Muscle of leg (tissue), 11 donors: Measurements from ENCODE around the gene PRKCI. TPM values are rescaled to one million over a fixed set of nuclear protein-coding genes. Genes with fewer than 3 reads are reported as not detected.
"Not testable (repeated sequence)": the region's sequence is repeated elsewhere in the genome, so short reads cannot be mapped to it uniquely, and the experiment has no call there.

ENCODE experiments used
- DNase-seq: peaks from one replicate; pipeline ENCODE4 v3.0.0; 2013
- H3K27ac ChIP-seq: one replicate; pipeline ENCODE4 v1.5.1; 2013; ENCODE audit warnings: mild to moderate bottlenecking, low read length, control low read depth
- H3K27me3 ChIP-seq: one replicate; pipeline ENCODE4 v1.6.1; 2013; ENCODE audit warnings: low read length; ENCODE audit not compliant: control insufficient read depth, insufficient read depth
- H3K36me3 ChIP-seq: one replicate; pipeline ENCODE4 v1.6.1; 2013; ENCODE audit warnings: low read length; ENCODE audit not compliant: control insufficient read depth, insufficient read depth
- H3K4me1 ChIP-seq: one replicate; pipeline ENCODE4 v1.6.1; 2013; ENCODE audit warnings: low read length; ENCODE audit not compliant: control insufficient read depth, insufficient read depth
- H3K4me3 ChIP-seq: one replicate; pipeline ENCODE4 v1.5.1; 2013; ENCODE audit warnings: low read length, control low read depth
- H3K9me3 ChIP-seq: replicated peaks from 2 replicates; pipeline ENCODE4 v1.6.1; 2013; ENCODE audit warnings: low read depth, low read length; ENCODE audit not compliant: control insufficient read depth
- WGBS: methylation state at CpG from one replicate; pipeline ENCODE4 v1.1.5; 2013; ENCODE audit warnings: missing lambda C conversion rate; ENCODE audit not compliant: insufficient coverage; 5-methylcytosine and 5-hydroxymethylcytosine counted together
- polyA plus RNA-seq, 8 donors: library from polyadenylated mRNA; unstranded; fragments of 120-200 nt; gene quantifications; one replicate each; pipeline versions ENCODE4 v1.2.1 to v1.2.3, GENCODE V29; 2013; ENCODE audit warnings: inconsistent platforms in 1 of 8, low replicate concordance in 1 of 8; ENCODE audit not compliant: insufficient read length in 8 of 8, insufficient read depth in 1 of 8
- total RNA-seq: library from RNA; stranded (reverse); fragments of 120-200 nt; gene quantifications from one replicate; pipeline ENCODE4 v1.2.4, GENCODE V29; 2013

The PRKCI gene
- total and polyA plus RNA-seq, 9 donors: 14.1 to 24.7 (median 17.9) TPM

DNA sequence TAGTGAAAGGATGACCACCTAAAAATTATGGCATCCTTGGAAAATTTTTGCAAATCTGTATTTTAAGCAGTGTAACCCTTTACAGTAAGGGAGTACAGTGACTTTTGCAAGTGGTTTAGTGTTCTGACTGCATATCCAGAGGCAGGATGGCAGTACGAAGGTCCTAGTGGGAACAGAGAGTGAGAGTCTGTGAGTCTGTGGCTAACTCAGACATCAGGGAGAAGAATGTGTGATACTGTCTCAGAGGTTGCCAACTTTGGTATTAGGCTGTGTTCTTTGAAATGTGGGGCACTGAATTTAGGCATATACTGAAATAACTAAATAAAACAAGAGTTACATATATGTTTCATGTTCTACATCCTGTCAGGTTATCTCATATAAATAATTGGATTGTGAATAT, 25.7 kb downstream of the PRKCI start:
- no peaks in the 10 kb centered on the region for H3K9me3 ChIP-seq
- no peaks in the 10 kb centered on the region for H3K4me1 ChIP-seq
- DNase-seq: no peak
- WGBS: 86% methylated on average over 1 of the region's 1 CpG
- H3K36me3 ChIP-seq: no peaks in the 10 kb centered on the region
- H3K4me3 ChIP-seq: no peak overlapping the region
- H3K27ac ChIP-seq: no peak overlapping the region
- H3K27me3 ChIP-seq: no peaks in the 10 kb centered on the region

DNA sequence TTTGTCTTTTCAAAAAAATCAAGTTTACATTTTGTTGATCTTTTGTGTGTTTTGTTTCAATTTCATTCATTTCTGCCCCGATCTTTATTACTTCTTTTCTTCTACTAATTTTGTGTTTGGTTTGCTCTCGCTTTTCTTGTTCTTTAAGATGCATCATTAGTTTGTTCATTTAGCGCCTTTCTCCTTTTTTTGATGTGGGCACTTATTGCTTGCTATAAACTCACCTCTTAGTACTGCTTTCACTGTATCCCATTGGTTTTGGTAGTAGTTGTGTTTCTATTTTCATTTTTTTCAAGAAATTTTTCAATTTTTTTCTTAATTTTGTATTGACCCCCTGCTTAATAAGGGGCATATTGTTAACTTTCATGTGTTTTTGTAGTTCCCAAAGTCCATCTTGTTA, 34.4 kb downstream of the PRKCI start:
- Histone ChIP-seq H3K36me3 (peaks cover 15% of the 10 kb centered on the region), H3K27me3 (no peaks in the 10 kb centered on the region), H3K27ac (no peak overlapping the region), H3K4me1 (no peaks in the 10 kb centered on the region), H3K9me3 (peaks cover 2% of the 10 kb centered on the region), H3K4me3 (no peak overlapping the region)
- no CpG with 5 or more reads among the region's 3 CpGs for WGBS
- no peak for DNase-seq

DNA sequence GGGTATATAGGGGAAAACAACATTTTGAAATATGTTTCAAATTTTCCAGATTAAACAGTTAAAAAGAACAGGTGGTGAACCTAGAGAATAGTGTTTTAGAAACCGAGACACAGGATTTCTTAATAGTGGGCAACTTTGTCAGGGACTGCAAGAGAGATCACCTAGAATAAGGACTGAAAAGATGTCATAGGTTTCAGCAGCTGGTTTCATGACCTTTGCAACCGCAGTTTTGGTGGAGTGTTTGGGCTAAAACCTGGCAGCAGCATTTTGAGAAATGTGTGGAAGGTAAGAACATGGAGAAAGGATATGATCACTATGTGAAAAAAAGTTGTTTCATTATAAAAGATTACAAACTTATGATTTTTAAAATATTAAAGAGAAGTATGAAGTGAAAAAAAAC, 34.9 kb downstream of the PRKCI start:
- Histone ChIP-seq H3K27me3 (no peaks in the 10 kb centered on the region), H3K9me3 (peaks cover 2% of the 10 kb centered on the region), H3K4me3 (no peak overlapping the region), H3K27ac (no peak overlapping the region), H3K36me3 (peaks cover 15% of the 10 kb centered on the region), H3K4me1 (no peaks in the 10 kb centered on the region)
- DNase-seq: no peak
- 80% methylated on average over 1 of the region's 2 CpGs for WGBS

DNA sequence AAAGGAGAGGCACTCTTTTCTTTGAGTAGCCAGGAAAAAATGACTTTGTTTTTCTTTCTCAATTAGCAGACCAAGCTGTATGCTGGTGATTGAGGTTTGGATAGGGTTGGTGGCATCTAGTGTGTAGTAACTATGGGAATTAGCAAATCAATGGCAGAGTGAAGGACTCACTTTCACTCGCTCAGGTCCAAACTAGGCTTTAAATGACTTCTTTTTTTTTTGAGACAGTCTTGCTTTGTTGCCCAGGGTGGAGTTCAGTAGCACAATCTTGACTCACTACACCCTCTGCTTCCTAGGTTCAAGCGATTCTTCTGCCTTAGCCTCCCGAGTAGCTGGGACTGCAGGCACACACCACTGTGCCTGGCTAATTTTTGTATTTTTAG, 35.9 kb downstream of the PRKCI start:
- H3K27me3 ChIP-seq: no peaks in the 10 kb centered on the region
- no peak overlapping the region for H3K27ac ChIP-seq
- WGBS: 71% methylated on average over 1 of the region's 3 CpGs
- H3K9me3 ChIP-seq: peaks cover 2% of the 10 kb centered on the region
- H3K4me3 ChIP-seq: no peak overlapping the region
- DNase-seq: no peak
- H3K36me3 ChIP-seq: peaks cover 18% of the 10 kb centered on the region
- H3K4me1 ChIP-seq: no peaks in the 10 kb centered on the region

DNA sequence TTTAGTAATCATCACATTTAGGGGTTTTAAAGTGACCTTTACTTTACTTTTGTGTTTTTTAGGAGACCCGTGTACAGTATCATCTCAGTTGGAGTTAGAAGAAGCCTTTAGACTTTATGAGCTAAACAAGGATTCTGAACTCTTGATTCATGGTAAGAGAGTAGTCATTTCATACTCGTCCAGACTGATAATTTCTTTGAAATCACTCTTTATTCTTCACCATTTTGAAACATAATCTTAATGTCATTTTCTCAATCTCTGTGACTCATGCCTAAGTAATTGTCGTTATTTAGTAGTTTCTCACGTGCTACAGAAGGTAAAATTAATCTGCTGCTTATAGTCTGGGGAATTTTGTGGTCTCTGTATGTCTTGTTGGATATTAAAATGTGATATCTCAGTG, 37.7 kb downstream of the PRKCI start:
- Histone ChIP-seq H3K4me1 (no peaks in the 10 kb centered on the region), H3K36me3 (peaks cover 27% of the 10 kb centered on the region), H3K27ac (no peak overlapping the region), H3K9me3 (peaks cover 2% of the 10 kb centered on the region), H3K27me3 (no peaks in the 10 kb centered on the region), H3K4me3 (no peak overlapping the region)
- no CpG with 5 or more reads among the region's 4 CpGs for WGBS
- no peak for DNase-seq

DNA sequence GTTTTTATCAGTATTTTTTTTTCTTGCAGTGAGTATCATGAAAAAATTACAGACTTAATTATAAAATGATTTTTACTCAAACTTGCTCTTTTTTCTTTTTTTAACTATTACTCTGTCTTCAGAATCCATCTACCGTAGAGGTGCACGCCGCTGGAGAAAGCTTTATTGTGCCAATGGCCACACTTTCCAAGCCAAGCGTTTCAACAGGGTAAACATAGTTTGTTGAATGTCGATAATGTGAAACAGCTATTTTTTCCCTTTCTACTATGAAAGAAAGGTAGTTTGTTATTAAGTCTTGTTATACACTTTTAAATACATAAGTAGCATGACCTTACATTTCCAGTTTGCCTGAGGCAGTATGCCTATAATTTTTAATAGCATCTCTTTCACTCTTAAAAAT, 45.6 kb downstream of the PRKCI start:
- DNase-seq: no peak
- WGBS: no CpG with 5 or more reads among the region's 5 CpGs
- H3K36me3 ChIP-seq: peaks cover 27% of the 10 kb centered on the region

DNA sequence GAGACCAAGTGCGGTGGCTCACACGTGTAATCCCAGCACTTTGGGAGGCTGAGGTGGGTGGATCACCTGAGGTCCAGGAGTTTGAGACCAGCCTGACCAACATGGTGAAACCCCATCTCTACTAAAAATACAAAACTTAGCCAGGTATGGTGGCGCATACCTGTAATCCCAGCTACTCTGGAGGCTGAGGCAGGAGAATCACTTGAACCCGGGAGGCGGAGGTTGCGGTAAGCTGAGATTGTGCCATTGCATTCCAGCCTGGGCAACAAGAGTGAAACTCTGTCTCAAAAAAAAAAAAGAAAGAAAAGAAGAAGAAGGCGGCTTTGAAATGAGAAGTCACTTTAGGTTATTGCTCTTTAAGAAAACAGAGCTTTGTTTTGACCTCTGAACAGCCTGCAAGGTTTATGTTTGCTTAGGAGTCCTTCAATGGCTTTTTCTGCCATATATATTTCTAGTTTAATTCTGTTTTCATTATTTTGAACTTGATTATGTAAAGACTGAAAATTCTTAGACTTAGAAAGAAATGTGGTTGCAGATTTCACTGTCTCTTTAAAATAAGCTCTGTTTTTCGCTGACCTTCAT, 47.5 kb downstream of the PRKCI start:
- not testable (repeated sequence) for DNase-seq, H3K27me3 ChIP-seq, H3K9me3 ChIP-seq, H3K4me1 ChIP-seq, H3K27ac ChIP-seq, H3K4me3 ChIP-seq
- peaks cover 29% of the 10 kb centered on the region for H3K36me3 ChIP-seq
- 96% methylated on average over 5 of the region's 8 CpGs for WGBS

More for the DNA sequence above, 45.6 kb downstream of the PRKCI start:
- H3K4me1 ChIP-seq: no peaks in the 10 kb centered on the region
- no peak overlapping the region for H3K27ac ChIP-seq
- H3K27me3 ChIP-seq: no peaks in the 10 kb centered on the region
- H3K4me3 ChIP-seq: no peak overlapping the region
- H3K9me3 ChIP-seq: no peaks in the 10 kb centered on the region

DNA sequence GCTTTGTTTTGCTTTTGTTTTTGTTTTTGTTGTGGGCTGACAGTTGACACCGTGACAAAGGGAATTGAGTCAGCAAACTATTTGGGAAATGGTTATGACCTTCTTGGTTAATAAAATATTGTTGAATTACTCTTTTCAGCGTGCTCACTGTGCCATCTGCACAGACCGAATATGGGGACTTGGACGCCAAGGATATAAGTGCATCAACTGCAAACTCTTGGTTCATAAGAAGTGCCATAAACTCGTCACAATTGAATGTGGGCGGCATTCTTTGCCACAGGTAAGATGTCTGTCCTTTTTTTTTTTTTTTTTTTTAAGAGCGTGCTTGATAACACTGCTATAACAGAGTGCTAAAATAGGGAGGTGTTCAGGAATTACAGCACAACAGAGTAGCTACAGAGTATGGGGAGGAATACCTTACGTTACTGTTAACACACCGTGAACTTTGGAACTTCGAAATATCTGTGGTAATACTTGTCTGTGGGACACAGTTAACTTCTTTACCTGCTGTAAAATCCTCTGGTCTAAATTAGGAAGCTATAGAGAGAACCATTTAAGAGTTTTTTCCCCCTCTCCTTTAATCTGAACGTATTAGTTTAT, 48.2 kb downstream of the PRKCI start:
- DNase-seq: no peak
- Histone ChIP-seq H3K4me1 (no peaks in the 10 kb centered on the region), H3K27ac (no peak overlapping the region), H3K4me3 (no peak overlapping the region), H3K36me3 (peaks cover 27% of the 10 kb centered on the region), H3K27me3 (no peaks in the 10 kb centered on the region), H3K9me3 (no peaks in the 10 kb centered on the region)
- WGBS: 95% methylated on average over 6 of the region's 11 CpGs

DNA sequence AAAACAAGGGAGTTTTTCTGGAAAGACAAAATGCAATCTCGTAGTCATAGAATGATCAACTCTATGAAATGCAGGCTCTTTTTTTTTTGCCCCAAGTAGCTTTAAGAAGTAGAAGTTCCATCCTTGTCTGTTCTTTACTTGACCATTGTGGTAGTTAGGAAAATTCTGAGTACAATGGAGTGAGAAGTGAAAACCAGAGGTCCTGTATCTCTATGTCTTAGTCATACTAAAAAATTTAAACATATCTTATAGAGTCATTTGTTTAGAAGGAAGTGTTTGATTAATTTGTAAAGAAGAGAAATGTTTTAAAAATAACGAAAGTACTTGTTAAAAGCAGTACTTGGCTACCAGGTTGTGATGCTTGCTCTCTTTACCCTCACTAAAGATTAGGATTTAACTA, 52.4 kb downstream of the PRKCI start:
- Histone ChIP-seq H3K9me3 (no peaks in the 10 kb centered on the region), H3K4me3 (no peak overlapping the region), H3K4me1 (no peaks in the 10 kb centered on the region), H3K36me3 (peaks cover 38% of the 10 kb centered on the region), H3K27ac (no peak overlapping the region), H3K27me3 (no peaks in the 10 kb centered on the region)
- DNase-seq: no peak
- no CpG with 5 or more reads among the region's 2 CpGs for WGBS

DNA sequence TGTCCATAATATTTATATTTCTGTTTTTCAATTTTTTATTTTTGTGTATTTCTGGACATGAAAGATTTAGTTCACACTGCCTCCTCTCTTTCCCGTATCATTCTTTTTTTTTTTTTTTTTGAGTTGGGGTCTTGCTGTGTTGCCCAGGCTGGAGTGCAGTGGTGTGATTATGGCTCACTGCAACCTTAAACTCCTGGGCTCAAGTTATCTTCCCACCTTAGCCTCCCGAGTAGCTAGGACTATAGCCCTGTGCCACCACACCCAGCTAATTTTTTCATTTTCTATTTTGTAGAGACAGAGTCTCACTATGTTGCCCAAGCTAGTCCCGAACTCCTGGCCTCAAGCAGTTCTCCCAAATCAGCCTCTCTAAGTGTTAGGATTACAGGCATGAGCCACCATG, 53.6 kb downstream of the PRKCI start:
- DNase-seq: no peak
- Histone ChIP-seq H3K27ac (no peak overlapping the region), H3K4me3 (no peak overlapping the region), H3K27me3 (no peaks in the 10 kb centered on the region), H3K9me3 (no peaks in the 10 kb centered on the region), H3K4me1 (no peaks in the 10 kb centered on the region), H3K36me3 (peaks cover 34% of the 10 kb centered on the region)
- 100% methylated on average over 1 of the region's 3 CpGs for WGBS

DNA sequence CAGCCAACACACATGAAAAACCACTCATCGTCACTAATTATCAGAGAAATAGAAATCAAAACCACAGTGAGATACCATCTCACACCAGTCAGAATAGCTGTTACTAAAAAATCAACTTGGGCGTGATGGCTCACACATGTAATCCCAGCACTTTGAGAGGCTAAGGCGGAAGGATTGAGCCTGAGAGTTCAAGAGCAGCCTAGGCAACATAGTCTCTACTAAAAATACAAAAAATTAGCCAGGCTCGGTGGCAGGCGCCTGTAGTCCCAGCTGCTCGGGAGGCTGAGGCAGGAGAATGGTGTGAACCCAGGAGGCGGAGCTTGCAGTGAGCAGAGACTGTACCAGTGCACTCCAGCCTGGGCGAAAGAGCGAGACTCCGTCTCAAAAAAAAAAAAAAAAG, 55.1 kb downstream of the PRKCI start:
- H3K4me3 ChIP-seq, H3K27me3 ChIP-seq, H3K27ac ChIP-seq, H3K4me1 ChIP-seq, DNase-seq, H3K9me3 ChIP-seq: not testable (repeated sequence)
- H3K36me3 ChIP-seq: peaks cover 32% of the 10 kb centered on the region
- WGBS: 100% methylated on average over 3 of the region's 10 CpGs
